ENCODE data around the gene SLC16A7. TPM values are rescaled to one million over a fixed set of nuclear protein-coding genes. Genes with fewer than 3 reads are reported as not detected.

Gene SLC16A7
- total RNA-seq, 1 donor from 2014 or later = 1.8 TPM

GRCh38 chr12:59650588-59651228 lies 54.9 kb downstream of the SLC16A7 start:
- H3K36me3 Mint-ChIP-seq = no peaks in the 10 kb centered on the region
- H3K4me3 ChIP-seq = no peak overlapping the region
- H3K27ac ChIP-seq = no peak overlapping the region
- no peak overlapping the region for H2AFZ ChIP-seq (replicated peaks)
- H3K4me3 Mint-ChIP-seq = no peak overlapping the region
- H3K9me3 ChIP-seq (ENCODE audit: low read depth) = no peaks in the 10 kb centered on the region
- peaks cover 2% of the 10 kb centered on the region for H3K27me3 Mint-ChIP-seq (ENCODE audit: insufficient read depth, low read depth)
- no peaks in the 10 kb centered on the region for H3K4me1 ChIP-seq
- H3K27ac Mint-ChIP-seq = no peak overlapping the region
- no peaks in the 10 kb centered on the region for H3K27me3 ChIP-seq
- no peak overlapping the region for H3K4me2 ChIP-seq
- no peaks in the 10 kb centered on the region for H3K36me3 ChIP-seq
- no peak for DNase-seq (ENCODE audit: low spot score)
- H3K79me2 ChIP-seq (ENCODE audit: low read depth) = no peaks in the 10 kb centered on the region
- no peaks in the 10 kb centered on the region for H3K4me1 Mint-ChIP-seq
- no peak for TF ChIP-seq CTCF (IDR thresholded peaks at IDR 0.05)
- no peak for TF ChIP-seq EZH2phosphoT487 (IDR thresholded peaks at IDR 0.05)
- no peak for TF ChIP-seq EZH2 (IDR thresholded peaks at IDR 0.05)
- no peaks in the 10 kb centered on the region for H4K20me1 ChIP-seq (ENCODE audit: low read depth)
- H3K9me3 Mint-ChIP-seq = peaks cover 1% of the 10 kb centered on the region
- no peaks in the 10 kb centered on the region for H3F3A ChIP-seq (ENCODE audit: low read depth)
- no peak overlapping the region for H3K9ac ChIP-seq

DNA sequence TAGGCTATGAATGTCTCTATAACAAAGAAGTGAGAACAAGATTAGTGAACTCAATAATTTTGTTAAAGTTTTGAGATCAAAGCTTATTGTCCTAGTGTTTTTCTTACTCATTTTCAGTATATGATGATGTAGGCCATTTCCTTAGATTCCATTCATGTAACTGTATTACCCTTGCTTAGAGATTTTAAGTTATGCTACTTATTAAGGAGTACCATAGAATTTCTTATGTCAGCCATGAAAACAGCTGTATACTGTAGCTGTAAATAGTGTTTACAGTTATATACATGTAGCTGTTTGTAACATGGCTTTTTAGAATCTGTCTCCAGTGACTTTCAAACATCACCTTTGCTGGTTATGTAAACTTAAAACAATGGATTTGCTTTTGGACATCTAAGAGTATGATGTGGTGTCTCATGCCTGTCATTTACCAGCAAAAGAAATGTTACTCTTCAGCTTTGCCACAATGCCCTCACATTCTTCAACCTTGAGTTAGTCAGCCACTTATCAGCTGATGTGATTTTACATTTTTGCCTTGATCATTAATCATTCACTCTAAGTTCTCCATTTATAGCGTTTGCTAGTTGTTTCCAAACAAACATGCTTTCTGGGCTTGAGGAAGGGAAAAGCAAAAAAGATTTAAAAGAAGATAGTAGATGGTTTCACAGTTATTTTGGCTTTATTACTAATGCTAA lies 55.5 kb downstream of the SLC16A7 start:
- Mint-ChIP-seq H3K4me3 (no peak overlapping the region), H3K4me1 (no peaks in the 10 kb centered on the region), H3K9me3 (no peaks in the 10 kb centered on the region), H3K27me3 (ENCODE audit: insufficient read depth, low read depth) (peaks cover 2% of the 10 kb centered on the region), H3K27ac (no peak overlapping the region), H3K36me3 (no peaks in the 10 kb centered on the region)
- no peak for DNase-seq (ENCODE audit: low spot score)
- Histone ChIP-seq H3K4me3 (no peak overlapping the region), H3K79me2 (ENCODE audit: low read depth) (no peaks in the 10 kb centered on the region), H4K20me1 (ENCODE audit: low read depth) (no peaks in the 10 kb centered on the region), H3K27ac (no peak overlapping the region), H3K4me2 (no peak overlapping the region), H3K27me3 (no peaks in the 10 kb centered on the region), H3K9me3 (ENCODE audit: low read depth) (no peaks in the 10 kb centered on the region), H3F3A (ENCODE audit: low read depth) (no peaks in the 10 kb centered on the region), H3K9ac (no peak overlapping the region), H3K4me1 (no peaks in the 10 kb centered on the region), H2AFZ (replicated peaks) (no peak overlapping the region), H3K36me3 (no peaks in the 10 kb centered on the region)
- TF ChIP-seq EZH2phosphoT487 (IDR thresholded peaks at IDR 0.05) (no peak), CTCF (IDR thresholded peaks at IDR 0.05) (no peak), EZH2 (IDR thresholded peaks at IDR 0.05) (no peak)

DNA sequence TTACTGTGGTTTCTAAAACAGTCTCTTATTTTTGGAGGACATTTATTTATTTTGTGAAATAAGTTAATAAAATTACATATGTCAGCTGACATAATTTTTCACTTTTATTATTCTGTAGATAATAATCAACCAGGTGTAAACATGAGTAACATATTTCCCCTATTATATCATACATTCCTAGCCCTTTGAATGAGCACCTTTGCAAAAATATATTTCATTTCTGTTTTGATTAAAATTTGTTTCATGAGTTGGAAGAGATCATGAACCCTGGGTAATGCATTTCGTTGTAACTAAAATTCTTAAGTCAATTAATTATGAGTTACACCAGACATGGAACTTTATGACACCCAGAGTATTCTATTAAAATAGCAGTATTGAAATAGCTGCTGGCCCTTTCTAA lies 56.3 kb downstream of the SLC16A7 start:
- TF ChIP-seq CTCF (IDR thresholded peaks at IDR 0.05) (no peak), EZH2phosphoT487 (IDR thresholded peaks at IDR 0.05) (no peak), EZH2 (IDR thresholded peaks at IDR 0.05) (no peak)
- no peaks in the 10 kb centered on the region for H3K36me3 ChIP-seq
- Mint-ChIP-seq H3K27me3 (ENCODE audit: insufficient read depth, low read depth) (peaks cover 2% of the 10 kb centered on the region), H3K27ac (no peak overlapping the region), H3K36me3 (no peaks in the 10 kb centered on the region), H3K4me1 (no peaks in the 10 kb centered on the region), H3K9me3 (no peaks in the 10 kb centered on the region), H3K4me3 (no peak overlapping the region)
- no peaks in the 10 kb centered on the region for H3F3A ChIP-seq (ENCODE audit: low read depth)
- no peaks in the 10 kb centered on the region for H3K9me3 ChIP-seq (ENCODE audit: low read depth)
- no peak overlapping the region for H2AFZ ChIP-seq (replicated peaks)
- H3K27ac ChIP-seq = no peak overlapping the region
- H3K4me2 ChIP-seq = no peak overlapping the region
- H3K9ac ChIP-seq = no peak overlapping the region
- H3K4me1 ChIP-seq = no peaks in the 10 kb centered on the region
- no peak overlapping the region for H3K4me3 ChIP-seq
- H3K79me2 ChIP-seq (ENCODE audit: low read depth) = no peaks in the 10 kb centered on the region
- no peak for DNase-seq (ENCODE audit: low spot score)
- H3K27me3 ChIP-seq = no peaks in the 10 kb centered on the region
- H4K20me1 ChIP-seq (ENCODE audit: low read depth) = no peaks in the 10 kb centered on the region
